HG02884 (cell line): ENCODE results near the gene RNPEPL1.
"Not testable (repeated sequence)": the region's sequence is repeated elsewhere in the genome, so short reads cannot be mapped to it uniquely, and the experiment has no call there.

Experiments
- ATAC-seq: cut with Tn5 transposase; IDR thresholded peaks from one replicate; pipeline ENCODE4 v1.9.1; 2021; ENCODE audit warnings: mild to moderate bottlenecking, moderate library complexity; ENCODE audit not compliant: unreplicated experiment

Gene RNPEPL1

DNA sequence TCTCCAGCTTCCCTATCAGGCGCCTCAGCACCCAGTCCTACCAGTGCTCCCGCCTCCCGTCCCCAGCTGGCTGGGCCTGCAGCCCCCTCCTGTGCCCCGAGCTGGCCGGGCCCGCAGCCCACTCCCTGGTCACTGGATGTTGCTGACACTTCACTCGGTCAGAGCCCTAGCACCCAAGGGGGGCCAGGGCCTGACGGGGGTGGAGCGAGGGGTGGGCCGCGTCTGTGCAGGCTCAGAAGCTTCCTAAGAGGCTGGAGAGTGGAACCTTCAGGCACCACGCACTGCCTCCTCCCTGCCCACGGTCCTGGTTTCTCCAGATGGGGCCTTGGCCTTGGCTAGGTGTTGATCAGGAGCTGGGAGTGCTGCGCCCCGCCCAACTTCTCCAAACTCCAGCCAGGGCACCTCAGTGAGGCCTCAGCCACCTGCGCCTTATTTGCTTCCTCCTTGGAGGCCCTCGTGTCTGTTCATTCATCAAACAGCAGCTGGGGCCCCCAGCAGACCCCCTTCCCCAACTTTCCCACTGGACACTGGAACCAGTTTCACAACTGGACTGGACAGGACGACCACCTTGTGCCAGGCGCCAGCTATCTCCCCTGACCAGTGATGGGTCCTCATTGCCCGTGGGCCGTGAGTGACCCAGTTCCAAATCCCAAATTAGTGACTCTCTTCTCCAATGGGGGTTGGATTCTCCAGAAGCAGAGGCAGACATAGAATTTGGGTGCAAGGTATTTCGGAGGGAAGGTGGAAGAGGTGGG is 35.0 kb downstream of the RNPEPL1 start:
- ATAC-seq = no peak

DNA sequence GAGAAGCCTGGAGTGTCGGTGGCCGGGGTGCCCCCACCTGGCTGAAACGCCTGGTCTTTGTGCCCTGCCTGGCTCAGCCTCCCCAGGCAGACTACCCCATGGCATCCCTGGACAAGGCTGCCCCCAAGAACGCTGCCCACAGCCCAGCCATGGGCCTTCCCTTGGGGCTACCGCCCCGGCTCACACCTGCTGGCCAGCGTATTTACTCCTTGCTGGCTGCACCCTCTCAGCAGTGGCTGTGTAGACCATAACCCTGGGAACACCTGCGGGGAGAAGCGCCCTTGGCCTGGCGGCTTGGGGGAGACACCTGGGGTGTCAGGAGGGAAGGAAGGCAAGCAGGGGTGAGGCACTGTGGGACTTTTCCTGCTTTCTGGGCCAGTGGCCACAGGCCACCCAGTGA is 35.6 kb downstream of the RNPEPL1 start:
- ATAC-seq = no peak

DNA sequence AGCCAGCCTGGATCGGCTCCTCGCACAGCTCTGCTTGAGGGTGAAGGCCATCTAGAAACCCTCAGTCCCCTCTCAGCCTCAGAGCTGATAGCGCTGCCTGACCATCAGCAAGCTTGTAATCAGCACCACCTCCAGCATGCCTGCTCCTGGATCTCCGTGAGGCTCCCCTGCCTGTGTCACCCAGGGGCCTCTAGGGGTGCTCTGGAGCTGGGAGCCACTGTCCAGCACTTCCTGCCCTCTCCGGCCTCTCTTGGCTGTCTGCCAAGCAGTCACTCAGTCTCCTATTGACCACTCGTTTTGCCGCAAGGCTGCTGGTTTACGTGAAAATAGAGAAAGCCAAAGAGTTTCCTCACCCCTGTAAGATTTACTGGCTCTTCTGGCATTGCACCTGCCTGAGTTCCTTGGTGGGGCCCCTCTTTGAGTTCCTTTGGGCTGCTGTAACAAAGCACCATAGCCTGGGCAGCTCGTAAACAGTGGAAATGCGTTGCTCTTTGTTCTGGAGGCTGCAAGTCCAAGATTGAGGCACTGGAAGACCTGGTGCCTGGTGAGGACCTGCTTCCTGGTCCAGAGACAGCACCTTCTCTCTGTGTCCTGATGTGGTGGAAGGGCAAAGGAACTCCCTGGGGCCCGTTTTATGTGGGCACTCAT is 36.1 kb downstream of the RNPEPL1 start:
- no peak for ATAC-seq

DNA sequence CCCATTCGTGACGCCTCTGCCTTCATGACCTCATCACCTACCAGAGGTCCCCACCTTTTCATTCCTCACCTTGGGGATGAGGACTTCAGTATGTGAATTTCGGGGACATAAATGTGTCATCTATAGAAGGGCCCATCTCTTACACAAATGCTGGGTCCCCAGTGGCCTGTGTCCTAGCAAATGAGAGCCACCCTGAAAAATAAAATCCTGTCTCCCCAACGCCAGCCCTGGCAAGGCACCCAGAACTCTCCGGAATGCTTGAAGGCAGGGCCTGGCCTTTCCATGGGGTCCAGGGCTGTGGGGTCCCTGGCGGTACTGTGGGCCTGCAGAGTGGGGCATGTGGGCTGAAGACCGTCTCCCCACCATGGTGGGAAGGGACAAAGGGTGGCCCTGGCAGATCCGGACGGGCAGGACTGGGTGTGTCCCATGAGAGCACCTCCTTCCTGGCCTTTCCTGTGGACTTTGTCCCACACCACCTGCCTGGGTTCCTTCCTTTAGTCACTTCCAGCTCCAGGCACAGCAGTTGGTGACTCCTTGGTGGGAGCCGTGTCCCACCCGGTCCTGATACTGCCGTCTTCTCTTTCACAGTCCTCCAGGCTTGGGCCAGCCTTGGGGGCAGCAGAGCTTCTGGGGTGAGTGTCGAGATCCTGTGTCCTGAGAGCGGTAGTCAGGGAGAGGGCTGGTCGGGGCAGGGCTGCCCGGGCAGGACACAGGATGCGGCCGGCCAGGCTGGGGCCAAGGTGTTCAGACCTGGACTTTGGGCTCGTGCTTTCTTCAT is 36.8 kb downstream of the RNPEPL1 start:
- ATAC-seq = no peak

DNA sequence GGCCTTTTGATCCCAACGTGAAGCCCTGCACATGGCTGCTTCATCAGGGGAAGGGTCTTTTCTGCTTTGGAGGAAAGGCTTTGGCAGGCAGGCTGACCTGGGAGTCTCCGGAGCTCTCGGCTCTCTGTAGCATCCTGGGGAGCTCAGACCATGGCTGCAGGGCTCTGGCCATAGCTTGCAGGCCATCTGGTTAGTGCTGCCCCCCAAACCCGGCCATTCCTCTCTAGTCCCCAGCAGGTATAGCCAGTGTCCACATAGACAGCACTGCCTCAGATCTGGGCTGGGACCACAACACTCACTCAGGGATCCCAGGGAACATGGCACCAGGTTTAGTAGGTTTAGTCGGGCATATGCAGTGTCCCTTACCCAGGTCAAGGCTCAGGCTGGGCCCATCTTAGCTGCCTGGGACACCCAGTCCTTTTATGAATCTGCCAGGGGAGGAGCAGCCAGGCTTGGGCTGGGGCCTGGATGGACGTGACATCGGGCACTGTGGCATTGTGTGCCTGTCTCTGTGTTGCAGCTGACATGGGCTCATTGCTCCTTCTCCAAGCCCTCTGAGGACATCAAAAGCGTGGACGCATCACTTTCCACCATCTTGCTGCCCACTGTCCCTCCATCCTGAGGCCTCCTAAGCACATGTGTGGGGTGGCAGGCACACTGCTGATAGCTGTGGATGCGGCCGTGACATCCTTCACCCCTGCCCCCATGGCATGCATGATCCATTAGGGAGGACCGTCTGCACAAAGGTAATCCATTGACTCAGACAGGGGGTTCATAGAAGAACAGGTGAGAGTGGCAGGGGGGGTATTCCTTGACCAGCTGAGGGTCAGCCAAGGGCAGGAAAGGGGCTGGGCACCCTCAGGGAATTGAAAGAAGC is 37.8 kb downstream of the RNPEPL1 start:
- ATAC-seq = no peak

DNA sequence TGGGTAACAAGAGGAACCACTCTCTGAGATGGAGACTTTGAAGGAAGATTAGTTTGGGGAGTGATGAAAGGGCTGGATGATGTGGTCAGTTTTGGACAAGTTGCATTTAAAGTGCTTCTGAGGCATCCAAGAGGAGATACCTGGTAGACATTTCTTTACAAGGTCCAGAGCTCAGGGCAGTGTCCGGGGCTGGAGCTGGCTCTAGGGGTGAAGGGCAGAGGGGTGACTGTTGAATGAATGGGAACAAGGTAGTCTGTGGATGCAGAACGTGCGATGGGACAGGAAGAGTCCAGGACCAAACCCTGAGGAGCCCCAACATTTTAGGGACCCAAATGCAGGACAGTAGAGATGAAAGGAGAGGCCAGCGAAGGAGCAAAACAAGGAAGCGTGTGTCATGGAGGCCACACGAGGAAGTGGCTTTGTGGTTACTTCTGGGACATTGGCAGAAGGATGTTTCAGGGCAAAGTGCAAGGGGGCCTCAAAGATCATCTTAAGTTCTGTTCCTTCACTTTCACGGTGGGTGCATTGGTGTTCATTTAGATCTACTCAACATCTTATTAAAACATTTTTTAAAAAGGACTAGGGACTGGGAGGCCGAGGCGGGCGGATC is 43.4 kb downstream of the RNPEPL1 start:
- no peak for ATAC-seq

DNA sequence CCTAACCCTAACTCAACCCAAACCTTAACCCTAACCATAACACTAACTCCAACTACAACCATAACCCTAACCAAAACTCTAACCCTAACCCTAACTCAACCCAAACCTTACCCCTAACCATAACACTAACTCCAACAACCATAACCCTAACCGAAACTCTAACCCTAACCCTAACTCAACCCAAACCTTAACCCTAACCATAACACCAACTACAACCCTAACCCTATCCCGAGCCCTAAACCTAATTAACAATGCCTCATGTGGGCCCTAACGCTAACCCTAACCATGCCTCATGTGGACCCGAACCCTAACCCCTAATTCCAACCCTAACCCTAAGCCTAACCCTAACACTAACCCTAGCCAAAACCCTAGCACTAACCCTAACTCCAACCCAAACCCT is 45.5 kb downstream of the RNPEPL1 start:
- ATAC-seq = no peak

DNA sequence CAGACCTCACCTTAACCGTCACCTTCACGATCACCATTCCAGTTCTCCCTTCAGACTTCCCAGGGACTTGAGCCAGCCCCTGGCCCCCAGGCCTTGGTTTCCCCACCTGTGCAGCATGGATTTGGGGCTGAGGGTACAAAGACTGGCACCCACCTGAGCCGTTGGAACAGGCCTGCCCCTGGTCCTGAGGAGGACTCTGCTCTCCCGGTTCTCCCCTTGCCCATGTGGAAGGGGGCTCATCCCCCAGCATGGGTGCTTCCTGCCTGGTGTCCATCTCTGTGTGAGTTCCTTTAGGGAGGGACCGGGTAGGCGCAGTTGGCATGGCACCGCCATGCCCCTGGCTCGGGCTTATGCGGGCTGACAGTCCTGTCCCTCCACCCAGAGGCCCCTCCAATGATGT is 46.1 kb downstream of the RNPEPL1 start:
- no peak for ATAC-seq

DNA sequence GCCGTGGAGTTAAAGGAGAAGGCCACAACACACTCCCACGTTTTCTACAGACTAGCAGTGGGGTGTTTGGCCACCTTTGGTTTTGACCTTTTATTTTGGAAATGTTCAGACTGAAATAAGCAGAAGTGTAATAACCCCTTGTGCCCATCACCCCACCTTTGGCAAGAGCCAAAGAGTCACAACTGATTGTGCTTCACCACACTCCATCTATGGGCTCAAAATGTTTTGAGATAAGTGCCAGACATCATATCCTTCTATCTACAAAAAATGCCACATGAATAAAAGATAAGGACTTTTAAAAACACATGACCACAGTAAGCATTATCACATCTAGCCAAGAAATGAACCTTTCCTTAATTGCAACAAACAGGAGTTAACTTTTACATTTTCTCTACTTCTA is 47.1 kb downstream of the RNPEPL1 start:
- no peak for ATAC-seq

DNA sequence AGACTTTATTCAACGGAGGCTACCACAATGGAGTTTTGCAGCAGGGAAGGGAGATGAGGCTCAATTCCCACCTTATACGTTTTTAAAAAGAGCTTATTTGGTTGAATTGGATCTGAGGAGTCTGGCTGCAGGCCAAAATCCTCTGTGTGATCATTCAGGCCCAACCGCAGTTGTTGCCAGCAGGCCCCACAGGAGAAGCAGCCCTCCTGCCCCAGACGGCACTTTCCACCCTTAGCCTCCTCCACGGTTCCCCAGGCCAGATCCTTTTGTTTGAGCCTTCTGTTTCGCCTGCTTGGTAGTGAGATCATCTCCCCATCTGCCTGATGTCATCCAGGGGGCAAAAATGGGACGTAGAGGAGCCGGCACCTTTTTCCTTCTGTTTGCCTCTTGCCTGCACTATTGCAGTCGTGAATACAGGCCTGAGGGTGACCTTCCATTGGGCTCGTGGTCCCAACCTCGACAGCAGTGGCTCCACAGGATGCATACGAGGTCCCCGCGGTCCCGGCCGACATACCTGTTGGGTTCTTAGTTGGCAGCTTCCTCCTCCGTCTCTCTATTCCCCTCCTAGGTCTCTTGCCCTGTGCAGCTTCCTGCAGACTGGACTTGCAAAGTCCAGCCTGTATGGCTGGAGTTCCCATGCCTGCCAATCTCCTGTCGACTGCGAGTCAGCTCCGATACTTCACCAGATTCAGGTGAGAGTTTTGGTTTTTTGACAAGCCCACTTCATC is 47.7 kb downstream of the RNPEPL1 start:
- ATAC-seq = no peak

DNA sequence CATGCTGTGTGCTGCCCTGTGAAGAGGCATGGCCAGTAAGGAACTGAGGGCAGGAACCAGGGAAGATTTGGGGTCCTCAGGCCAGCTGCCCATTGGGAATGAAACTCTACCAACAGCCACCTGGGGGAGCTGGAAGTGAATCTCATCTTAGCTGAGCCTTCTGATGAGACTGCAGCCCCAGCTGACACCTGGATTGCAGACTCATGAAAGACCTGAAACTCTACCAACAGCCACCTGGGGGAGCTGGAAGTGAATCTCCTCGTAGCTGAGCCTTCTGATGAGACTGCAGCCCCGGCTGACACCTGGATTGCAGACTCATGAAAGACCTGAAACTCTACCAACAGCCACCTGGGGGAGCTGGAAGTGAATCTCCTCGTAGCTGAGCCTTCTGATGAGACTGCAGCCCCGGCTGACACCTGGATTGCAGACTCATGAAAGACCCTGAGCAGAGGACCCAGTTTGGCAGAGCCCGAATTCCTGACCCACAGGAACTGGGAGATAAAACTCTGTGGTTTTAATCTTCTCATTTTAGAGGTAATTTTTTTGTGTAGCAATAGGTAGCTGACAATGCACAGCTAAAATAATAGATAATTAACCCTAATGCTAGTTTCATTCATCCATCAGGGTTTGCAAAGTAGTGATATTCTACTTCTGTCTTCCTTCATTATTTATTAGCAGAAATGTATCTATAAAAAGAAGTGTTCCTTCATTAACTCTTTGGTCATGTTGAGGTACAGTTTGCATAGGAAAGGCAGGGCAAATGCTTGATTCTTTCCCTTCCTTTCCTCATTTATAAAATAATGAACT is 48.8 kb downstream of the RNPEPL1 start:
- ATAC-seq = not testable (repeated sequence)

DNA sequence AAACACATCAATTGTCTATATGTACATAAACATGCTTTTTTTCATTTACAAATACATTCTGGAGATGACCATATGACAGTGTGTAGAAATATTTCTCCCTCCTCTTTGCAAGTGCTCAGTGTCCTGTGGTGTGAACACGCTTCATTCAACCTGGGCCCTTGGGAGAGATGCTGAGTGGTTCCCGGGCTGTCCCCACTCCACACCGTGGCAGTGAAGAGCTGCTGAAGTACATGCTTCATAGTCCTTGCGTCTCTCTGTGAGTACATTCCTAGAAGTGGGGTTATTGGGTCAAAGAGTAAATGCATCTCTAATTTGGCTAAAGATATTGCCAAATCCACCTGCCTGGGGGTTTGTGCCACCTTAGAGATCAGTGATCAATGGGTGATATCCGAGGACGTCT is 50.5 kb downstream of the RNPEPL1 start:
- ATAC-seq = no peak

DNA sequence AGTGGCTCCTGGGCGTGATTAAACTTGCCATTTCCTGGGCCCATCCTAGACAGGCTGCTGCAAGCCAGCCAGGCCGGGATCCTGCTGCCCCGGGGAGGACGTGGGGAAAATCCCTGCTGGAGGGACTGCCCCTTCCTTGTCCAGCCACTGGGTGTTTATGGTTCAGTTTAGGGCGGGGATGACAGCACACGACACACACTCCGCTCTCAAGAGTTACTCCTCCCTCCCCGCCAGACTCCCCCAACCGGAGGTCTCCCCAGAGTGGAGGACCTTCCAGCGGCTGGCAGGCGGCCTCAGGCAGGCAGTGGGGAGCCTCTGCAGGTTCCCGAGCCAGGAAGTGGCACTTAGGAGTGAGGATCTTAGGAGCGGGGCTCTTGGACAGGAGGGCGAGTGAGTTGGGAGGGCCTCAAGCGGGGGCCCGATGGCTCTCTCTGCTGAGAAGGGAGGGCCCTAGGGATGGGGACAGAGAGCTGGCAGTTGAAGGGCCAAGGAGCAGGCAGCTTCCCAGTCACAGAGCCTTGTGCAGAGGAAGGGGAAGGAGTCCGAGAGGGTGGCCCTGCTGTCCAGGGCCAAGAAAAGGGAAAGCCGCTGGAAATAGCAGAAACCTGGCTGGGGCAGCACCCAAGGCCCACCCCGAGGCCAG is 51.3 kb downstream of the RNPEPL1 start:
- ATAC-seq = no peak

DNA sequence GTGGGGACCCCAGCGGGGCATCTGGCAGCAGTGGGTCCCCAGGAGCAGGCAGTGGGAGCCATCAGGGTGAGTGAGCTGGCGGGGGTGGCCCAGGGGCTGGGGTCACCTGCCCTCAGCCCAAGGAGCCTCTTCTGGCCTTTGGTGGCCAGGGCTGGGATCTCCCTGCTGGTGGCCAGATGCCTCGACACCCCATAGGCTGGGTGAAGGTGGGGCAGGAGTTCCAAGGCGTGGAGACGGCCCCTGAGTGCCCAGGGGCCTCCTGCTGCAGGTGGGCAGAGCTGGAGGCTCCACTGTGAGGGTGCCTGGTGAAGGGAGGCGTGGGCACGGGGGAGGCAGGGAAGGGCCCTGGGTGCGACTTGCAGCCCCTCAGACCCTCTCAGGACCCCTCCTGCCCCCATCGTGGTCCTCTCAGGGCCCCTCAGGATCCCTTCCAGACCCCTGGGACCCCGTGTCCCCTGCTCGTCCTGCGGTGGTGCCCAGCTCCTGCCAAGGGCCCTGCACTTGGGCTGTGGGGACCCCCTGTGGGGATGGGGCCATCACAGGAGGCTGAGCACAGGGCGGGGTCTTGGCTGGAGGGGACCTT is 52.0 kb downstream of the RNPEPL1 start:
- ATAC-seq = no peak

DNA sequence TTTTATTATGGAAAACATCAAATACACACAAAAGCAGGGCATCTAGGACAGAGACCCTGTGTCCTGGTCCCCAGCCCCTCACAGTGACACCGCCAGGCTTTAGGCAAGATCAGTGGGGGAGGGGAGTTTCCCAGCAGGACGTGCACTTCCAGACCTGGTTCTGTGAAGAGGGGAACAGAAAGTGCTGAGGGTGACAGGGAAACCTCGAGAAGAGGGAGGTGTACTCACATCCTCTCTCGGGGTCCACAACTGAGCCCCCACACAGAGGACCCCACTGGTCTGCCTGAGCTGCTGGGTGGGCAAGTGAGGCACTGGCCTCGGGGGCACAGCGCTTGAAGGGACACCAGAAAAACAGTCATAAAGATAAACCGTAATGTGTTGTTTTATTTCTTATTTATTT is 52.6 kb downstream of the RNPEPL1 start:
- ATAC-seq = no peak

DNA sequence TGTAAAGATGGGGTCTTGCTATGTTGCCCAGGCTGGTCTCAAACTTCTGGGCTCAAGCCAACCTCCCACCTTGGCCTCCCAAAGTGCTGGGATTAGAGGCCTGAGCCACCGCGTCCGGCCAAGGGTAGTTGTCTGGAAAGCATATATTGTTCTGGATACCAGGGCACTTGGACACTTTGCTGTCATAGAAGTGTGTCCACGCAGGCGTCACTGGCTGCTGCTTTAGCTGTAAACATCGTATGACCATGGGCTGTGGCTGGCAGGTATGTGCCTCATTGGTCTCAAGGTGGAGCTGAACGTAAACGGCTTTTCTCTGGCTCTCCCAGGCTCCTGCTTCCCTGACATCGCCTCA is 53.8 kb downstream of the RNPEPL1 start:
- no peak for ATAC-seq

DNA sequence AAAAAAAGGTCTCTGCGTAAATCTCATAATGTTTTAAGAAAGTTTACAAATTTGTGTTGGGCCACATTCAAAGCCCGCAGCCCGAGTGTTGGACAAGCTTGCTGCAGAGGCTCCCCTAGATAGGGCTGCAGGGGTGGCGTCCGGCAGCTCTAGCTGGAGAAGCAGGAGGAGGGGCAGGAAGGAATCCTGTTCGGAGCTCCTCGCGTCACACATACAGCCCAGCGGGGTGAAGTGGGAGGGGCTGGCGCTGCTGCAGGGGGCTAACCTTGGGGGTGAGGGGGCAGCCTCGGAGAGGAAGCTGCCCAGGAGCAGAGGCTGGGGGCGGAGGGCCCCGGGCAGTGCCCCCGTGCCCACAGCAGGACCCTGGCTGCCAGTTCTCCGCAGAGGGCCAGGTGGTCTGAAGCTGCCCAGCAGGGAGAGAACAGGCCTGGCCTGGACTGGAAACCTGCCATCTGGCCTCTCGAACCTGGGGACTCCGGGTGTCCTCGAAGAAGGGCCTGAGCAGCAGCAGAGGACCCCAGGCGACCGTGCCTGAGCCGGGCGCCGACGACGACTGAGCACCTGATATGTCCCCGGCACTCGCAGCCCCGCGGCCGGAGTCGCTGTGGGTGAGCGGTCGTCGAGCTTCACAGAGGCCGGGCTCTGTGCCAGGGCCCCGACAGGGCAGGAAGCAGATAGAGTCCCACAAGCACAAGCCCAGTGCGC is 54.4 kb downstream of the RNPEPL1 start:
- ATAC-seq = no peak

DNA sequence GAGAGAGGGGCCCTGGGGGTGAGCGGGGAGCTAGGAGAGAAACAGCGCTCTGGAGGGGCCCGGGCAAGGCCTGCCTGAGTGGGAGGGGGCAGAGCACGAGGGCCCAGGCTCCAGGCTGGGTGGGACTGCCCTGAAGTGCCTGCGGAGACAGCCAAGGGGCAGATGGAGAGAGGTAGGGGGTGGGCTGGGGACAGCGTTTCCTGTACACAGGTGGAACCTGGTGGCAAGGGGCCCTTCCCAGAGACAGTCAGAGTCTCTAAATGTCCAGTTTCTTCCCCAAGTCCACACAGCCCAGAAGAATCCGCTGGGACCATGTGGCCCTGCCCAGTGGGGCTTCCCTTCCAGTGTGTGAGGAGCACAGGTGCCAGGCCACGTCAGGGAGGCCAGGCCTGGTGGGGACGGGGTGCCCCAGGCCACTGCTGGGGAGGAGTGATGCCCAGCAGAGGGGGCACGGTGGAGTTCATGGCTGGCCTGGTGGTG is 55.3 kb downstream of the RNPEPL1 start:
- no peak for ATAC-seq
